D721Med (cell line): ENCODE results near the gene EFNB3.

Experiments used
- DNase-seq: peaks from one replicate; pipeline ENCODE4 v3.0.0; 2011; ENCODE audit warnings: low spot score; ENCODE audit not compliant: insufficient read length
- FAIRE-seq: peaks from 2 replicates; lab custom pipeline; 2011; peaks lifted over from hg19 to GRCh38; lab: Jason Lieb, UNC
- CTCF ChIP-seq: IDR thresholded peaks from 2 replicates; pipeline ENCODE4 v1.5.1; 2012; ENCODE audit warnings: mild to moderate bottlenecking, control low read depth; ENCODE audit not compliant: insufficient read depth; ENCODE audit errors: missing control alignments

The EFNB3 gene

GRCh38 chr17:7707858-7708750 lies 3.1 kb downstream of the EFNB3 start:
- TF ChIP-seq CTCF, result no peak
- DNase-seq, result no peak
- FAIRE-seq, result no peak

GRCh38 chr17:7709031-7709430 lies 4.0 kb downstream of the EFNB3 start:
- no peak for DNase-seq
- FAIRE-seq, result no peak
- TF ChIP-seq CTCF, result no peak

GRCh38 chr17:7710301-7710700 lies 5.3 kb downstream of the EFNB3 start:
- FAIRE-seq (no peak), DNase-seq (no peak)
- no peak for TF ChIP-seq CTCF

GRCh38 chr17:7711051-7711755 lies 6.2 kb downstream of the EFNB3 start:
- FAIRE-seq (no peak), DNase-seq (no peak)
- no peak for TF ChIP-seq CTCF

- TF ChIP-seq CTCF, result no peak
- no peak for FAIRE-seq
- DNase-seq, result no peak
Measured at GRCh38 chr17:7712111-7712771, 7.2 kb downstream of the EFNB3 start.

GRCh38 chr17:7713782-7714181 lies 8.8 kb downstream of the EFNB3 start:
- DNase-seq (no peak), FAIRE-seq (no peak)
- TF ChIP-seq CTCF, result no peak
